HG03565 (cell line): ENCODE measurements around the gene SIM1.

Source experiments
- ATAC-seq: cut with Tn5 transposase; IDR thresholded peaks from one replicate; pipeline ENCODE4 v1.9.1; 2021; ENCODE audit warnings: mild to moderate bottlenecking, moderate library complexity; ENCODE audit not compliant: unreplicated experiment

Gene SIM1

GRCh38 chr6:100470422-100471120, 5.8 kb upstream of the SIM1 start:
- ATAC-seq = no peak

- ATAC-seq = no peak
Measured at GRCh38 chr6:100469101-100469859, 4.6 kb upstream of the SIM1 start.

GRCh38 chr6:100468016-100468622, 3.4 kb upstream of the SIM1 start:
- no peak for ATAC-seq

- ATAC-seq = no peak
Measured at GRCh38 chr6:100467129-100468015, 2.7 kb upstream of the SIM1 start.

- ATAC-seq = no peak
Measured at GRCh38 chr6:100466410-100467128, 1.8 kb upstream of the SIM1 start.

- no peak for ATAC-seq
Measured at GRCh38 chr6:100465701-100466409, 1.1 kb upstream of the SIM1 start.

- no peak for ATAC-seq
Measured at GRCh38 chr6:100464162-100464851, 414 bp downstream of the SIM1 start.

- no peak for ATAC-seq
Measured at GRCh38 chr6:100463630-100464161, 1.0 kb downstream of the SIM1 start.

GRCh38 chr6:100462706-100463629, 1.8 kb downstream of the SIM1 start:
- no peak for ATAC-seq

- ATAC-seq = no peak
Measured at GRCh38 chr6:100461917-100462705, 2.6 kb downstream of the SIM1 start.

- no peak for ATAC-seq
Measured at GRCh38 chr6:100461278-100461916, 3.3 kb downstream of the SIM1 start.

GRCh38 chr6:100460650-100461204, 4.0 kb downstream of the SIM1 start:
- ATAC-seq = no peak

GRCh38 chr6:100459592-100460184, 5.0 kb downstream of the SIM1 start:
- ATAC-seq = no peak

- ATAC-seq = no peak
Measured at GRCh38 chr6:100458841-100459591, 5.7 kb downstream of the SIM1 start.

- no peak for ATAC-seq
Measured at GRCh38 chr6:100457311-100457990, 7.3 kb downstream of the SIM1 start.
